H1 (cell line): ENCODE data around the gene SNX33. TPM values are rescaled to one million over a fixed set of nuclear protein-coding genes. Genes with fewer than 3 reads are reported as not detected.

Source experiments
- BCL11A ChIP-seq, 2 experiments: IDR thresholded peaks; one replicate each; pipeline ENCODE4 v1.6.1; 2011; ENCODE audit warnings: low read depth in 2 of 2, low read length in 2 of 2, mild to moderate bottlenecking in 2 of 2
- CBX5 ChIP-seq: fragments of 300-800, 300-1000 bp; sonication (generic); IDR thresholded peaks from 2 replicates; pipeline ENCODE4 v1.7.1; 2016; ENCODE audit warnings: antibody characterized with exemption, low read length, low read depth
- PHF8 ChIP-seq: fragments of 200-600 bp; sonication (generic); conservative IDR thresholded peaks from 2 replicates; pipeline ENCODE4 v1.7.1; 2012; ENCODE audit warnings: low read depth, mild to moderate bottlenecking, inconsistent platforms, low read length, moderate library complexity
- RBBP5 ChIP-seq: IDR thresholded peaks from 2 replicates; pipeline ENCODE4 v1.7.1; 2012; ENCODE audit warnings: low read depth, mild to moderate bottlenecking, inconsistent platforms, low read length, moderate library complexity, borderline replicate concordance
- TAF1 ChIP-seq: IDR thresholded peaks from 2 replicates; pipeline ENCODE4 v1.6.1; 2011; ENCODE audit warnings: mild to moderate bottlenecking, low read depth, low read length
- YY1 ChIP-seq: IDR thresholded peaks from 2 replicates; pipeline ENCODE4 v1.6.1; 2011; ENCODE audit warnings: low read depth, mild to moderate bottlenecking, low read length
- polyA plus RNA-seq, 7 experiments: library from polyadenylated mRNA; depleted of rRNA in 3 of 7; stranded (reverse) in 5 of 7; unstranded in 2 of 7; fragments of >200 nt in 5 of 7; fragments of 200-250 nt in 2 of 7; gene quantifications; 1 replicate in 5 of 7; 2 replicates in 1 of 7; 4 replicates in 1 of 7; pipeline versions ENCODE4 v1.2.1 to v1.2.3, GENCODE V29; 2011 to 2013; ENCODE audit warnings: missing spikeins in 2 of 7, mixed read lengths in 2 of 7
- total RNA-seq: library from RNA; stranded (reverse); fragmentation: NEBNext Ultra II Directional; extraction: Animal tissue kit (Norgen Biotek cat#: 25700); gene quantifications from 2 replicates; pipeline ENCODE4 v1.2.1, GENCODE V29; 2021
- TF ChIP-seq, protein P1 (sequence below): IDR thresholded peaks from 2 replicates; pipeline ENCODE4 v1.6.1; 2012; ENCODE audit warnings: inconsistent platforms

SNX33 gene
- total and polyA plus RNA-seq, 2 of the 8 experiments (the other 6 are each of a cell fraction or from before 2014, with no cell fraction given), result 14.3 to 22.9 TPM

DNA sequence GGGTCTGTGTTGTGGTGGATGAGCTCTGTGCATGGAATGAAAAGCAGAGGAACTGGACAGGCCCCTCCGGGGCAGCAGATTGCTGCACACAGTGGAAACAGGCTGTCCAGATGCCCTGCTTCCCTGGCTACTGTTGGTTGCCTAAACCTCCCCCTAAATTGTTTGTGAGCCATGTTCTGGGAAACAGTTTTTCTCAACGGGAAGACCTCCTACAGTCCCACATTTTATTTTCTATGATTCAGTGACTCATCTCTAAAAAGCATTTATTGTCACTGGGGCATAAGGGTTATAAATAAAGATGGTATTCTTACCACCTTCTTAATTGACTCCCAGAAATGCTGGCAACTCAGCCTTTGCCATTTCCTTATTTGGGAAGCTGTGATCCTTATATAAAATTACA lies 48.3 kb upstream of the SNX33 start (continued):
- TF ChIP-seq YY1 (no peak), PHF8 (no peak), CBX5 (no peak), BCL11A (IDR thresholded peaks at IDR 0.05; ENCODE audit: low read depth in 2 of 2, low read length in 2 of 2) (no peak), TAF1 (no peak), RBBP5 (no peak)
- TF ChIP-seq, protein P1, sequence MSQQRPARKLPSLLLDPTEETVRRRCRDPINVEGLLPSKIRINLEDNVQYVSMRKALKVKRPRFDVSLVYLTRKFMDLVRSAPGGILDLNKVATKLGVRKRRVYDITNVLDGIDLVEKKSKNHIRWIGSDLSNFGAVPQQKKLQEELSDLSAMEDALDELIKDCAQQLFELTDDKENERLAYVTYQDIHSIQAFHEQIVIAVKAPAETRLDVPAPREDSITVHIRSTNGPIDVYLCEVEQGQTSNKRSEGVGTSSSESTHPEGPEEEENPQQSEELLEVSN, result no peak
